Transverse colon (tissue), 3 donors: ENCODE measurements around the gene SLC22A14.

Experiments used
- CTCF ChIP-seq, 5 experiments: fragments of 200-600 bp in 3 of 5; fragments of 450-650 bp in 2 of 5; sonication (generic) in 3 of 5; IDR thresholded peaks; 1 replicate in 2 of 5; 2 replicates in 3 of 5; pipeline ENCODE4 v1.5.1; 2016 to 2017; ENCODE audit warnings: antibody characterized with exemption in 5 of 5, inconsistent platforms in 3 of 5, mild to moderate bottlenecking in 2 of 5, moderate library complexity in 1 of 5
- POLR2A ChIP-seq: fragments of 450-650 bp; IDR thresholded peaks from one replicate; pipeline ENCODE4 v1.6.1; 2016; ENCODE audit warnings: antibody characterized with exemption, mild to moderate bottlenecking, moderate library complexity

- TF ChIP-seq POLR2A = no peak
- no peak for TF ChIP-seq CTCF (IDR thresholded peaks at IDR 0.05)
Measured at GRCh38 chr3:38335263-38335662, 53.2 kb downstream of the SLC22A14 start.
